Measurements from ENCODE around the gene ELMOD1.

Gene ELMOD1

GRCh38 chr11:107598225-107599139, 7.5 kb downstream of the ELMOD1 start:
- Mint-ChIP-seq H3K4me3 (no peak overlapping the region), H3K27me3 (peaks cover 62% of the 10 kb centered on the region), H3K36me3 (ENCODE audit: low read depth) (no peaks in the 10 kb centered on the region), H3K9me3 (no peaks in the 10 kb centered on the region), H3K27ac (no peak overlapping the region), H3K4me1 (no peaks in the 10 kb centered on the region)
- DNase-seq (peak; percentile 17), ATAC-seq (peak; percentile 59)

- Mint-ChIP-seq H3K36me3 (ENCODE audit: low read depth) (no peaks in the 10 kb centered on the region), H3K27me3 (peaks cover 62% of the 10 kb centered on the region), H3K4me1 (no peaks in the 10 kb centered on the region), H3K9me3 (no peaks in the 10 kb centered on the region), H3K4me3 (no peak overlapping the region), H3K27ac (no peak overlapping the region)
- ATAC-seq (no peak), DNase-seq (no peak)
Observed at GRCh38 chr11:107605061-107606006, 14.4 kb downstream of the ELMOD1 start.

GRCh38 chr11:107606141-107606540, 15.2 kb downstream of the ELMOD1 start:
- Mint-ChIP-seq H3K27ac (no peak overlapping the region), H3K27me3 (peaks cover 63% of the 10 kb centered on the region), H3K36me3 (ENCODE audit: low read depth) (no peaks in the 10 kb centered on the region), H3K4me1 (no peaks in the 10 kb centered on the region), H3K4me3 (no peak overlapping the region), H3K9me3 (no peaks in the 10 kb centered on the region)
- ATAC-seq (no peak), DNase-seq (no peak)

GRCh38 chr11:107608809-107609208, 17.9 kb downstream of the ELMOD1 start:
- ATAC-seq: no peak
- Mint-ChIP-seq H3K27ac (no peak overlapping the region), H3K4me1 (no peaks in the 10 kb centered on the region), H3K27me3 (peaks cover 51% of the 10 kb centered on the region), H3K9me3 (no peaks in the 10 kb centered on the region), H3K36me3 (ENCODE audit: low read depth) (no peaks in the 10 kb centered on the region), H3K4me3 (no peak overlapping the region)
- no peak for DNase-seq

GRCh38 chr11:107609400-107610218, 18.7 kb downstream of the ELMOD1 start:
- Mint-ChIP-seq H3K27me3 (peaks cover 46% of the 10 kb centered on the region), H3K9me3 (no peaks in the 10 kb centered on the region), H3K4me3 (no peak overlapping the region), H3K27ac (no peak overlapping the region), H3K36me3 (ENCODE audit: low read depth) (no peaks in the 10 kb centered on the region), H3K4me1 (no peaks in the 10 kb centered on the region)
- ATAC-seq: no peak
- no peak for DNase-seq

- no peaks in the 10 kb centered on the region for H3K9me3 Mint-ChIP-seq
- H3K4me1 Mint-ChIP-seq: no peaks in the 10 kb centered on the region
- no peak for ATAC-seq
- peaks cover 33% of the 10 kb centered on the region for H3K27me3 Mint-ChIP-seq
- no peak overlapping the region for H3K27ac Mint-ChIP-seq
- H3K4me3 Mint-ChIP-seq: no peak overlapping the region
- no peak for DNase-seq
- H3K36me3 Mint-ChIP-seq (ENCODE audit: low read depth): no peaks in the 10 kb centered on the region
Observed at GRCh38 chr11:107612445-107612844, 21.5 kb downstream of the ELMOD1 start.

GRCh38 chr11:107619926-107620325, 29.0 kb downstream of the ELMOD1 start:
- Mint-ChIP-seq H3K4me1 (peaks cover 2% of the 10 kb centered on the region), H3K27ac (no peak overlapping the region), H3K36me3 (ENCODE audit: low read depth) (no peaks in the 10 kb centered on the region), H3K9me3 (no peaks in the 10 kb centered on the region), H3K4me3 (no peak overlapping the region), H3K27me3 (peaks cover 23% of the 10 kb centered on the region)
- ATAC-seq: no peak
- no peak for DNase-seq

- DNase-seq (no peak), ATAC-seq (no peak)
- no peak overlapping the region for H3K27ac Mint-ChIP-seq
- no peaks in the 10 kb centered on the region for H3K36me3 Mint-ChIP-seq (ENCODE audit: low read depth)
- no peak overlapping the region for H3K4me3 Mint-ChIP-seq
- peaks cover 31% of the 10 kb centered on the region for H3K27me3 Mint-ChIP-seq
- no peaks in the 10 kb centered on the region for H3K9me3 Mint-ChIP-seq
- H3K4me1 Mint-ChIP-seq: peaks cover 2% of the 10 kb centered on the region
Observed at GRCh38 chr11:107621081-107621480, 30.1 kb downstream of the ELMOD1 start.

- ATAC-seq: no peak
- Mint-ChIP-seq H3K4me3 (no peak overlapping the region), H3K9me3 (no peaks in the 10 kb centered on the region), H3K27me3 (peaks cover 35% of the 10 kb centered on the region), H3K27ac (no peak overlapping the region), H3K36me3 (ENCODE audit: low read depth) (no peaks in the 10 kb centered on the region), H3K4me1 (peaks cover 2% of the 10 kb centered on the region)
- DNase-seq: no peak
Observed at GRCh38 chr11:107623183-107623582, 32.2 kb downstream of the ELMOD1 start.

- no peak for DNase-seq
- H3K4me3 Mint-ChIP-seq: no peak overlapping the region
- peaks cover 39% of the 10 kb centered on the region for H3K27me3 Mint-ChIP-seq
- no peaks in the 10 kb centered on the region for H3K36me3 Mint-ChIP-seq (ENCODE audit: low read depth)
- peaks cover 2% of the 10 kb centered on the region for H3K4me1 Mint-ChIP-seq
- H3K9me3 Mint-ChIP-seq: no peaks in the 10 kb centered on the region
- no peak for ATAC-seq
- no peak overlapping the region for H3K27ac Mint-ChIP-seq
Observed at GRCh38 chr11:107624983-107625684, 34.2 kb downstream of the ELMOD1 start.

GRCh38 chr11:107625685-107625989, 34.7 kb downstream of the ELMOD1 start:
- H3K27ac Mint-ChIP-seq: no peak overlapping the region
- no peak overlapping the region for H3K4me3 Mint-ChIP-seq
- peaks cover 35% of the 10 kb centered on the region for H3K27me3 Mint-ChIP-seq
- DNase-seq: no peak
- ATAC-seq: no peak
- H3K36me3 Mint-ChIP-seq (ENCODE audit: low read depth): no peaks in the 10 kb centered on the region
- H3K9me3 Mint-ChIP-seq: no peaks in the 10 kb centered on the region
- H3K4me1 Mint-ChIP-seq: peaks cover 2% of the 10 kb centered on the region

- H3K4me1 Mint-ChIP-seq: no peaks in the 10 kb centered on the region
- H3K4me3 Mint-ChIP-seq: no peak overlapping the region
- DNase-seq (no peak), ATAC-seq (no peak)
- no peak overlapping the region for H3K27ac Mint-ChIP-seq
- H3K36me3 Mint-ChIP-seq (ENCODE audit: low read depth): no peaks in the 10 kb centered on the region
- H3K9me3 Mint-ChIP-seq: no peaks in the 10 kb centered on the region
- H3K27me3 Mint-ChIP-seq: peaks cover 34% of the 10 kb centered on the region
Observed at GRCh38 chr11:107631043-107631442, 40.1 kb downstream of the ELMOD1 start.

- no peaks in the 10 kb centered on the region for H3K9me3 Mint-ChIP-seq
- H3K27ac Mint-ChIP-seq: no peak overlapping the region
- no peak for DNase-seq
- peaks cover 32% of the 10 kb centered on the region for H3K27me3 Mint-ChIP-seq
- no peaks in the 10 kb centered on the region for H3K36me3 Mint-ChIP-seq (ENCODE audit: low read depth)
- ATAC-seq: no peak
- H3K4me1 Mint-ChIP-seq: no peaks in the 10 kb centered on the region
- H3K4me3 Mint-ChIP-seq: no peak overlapping the region
Observed at GRCh38 chr11:107631931-107632330, 41.0 kb downstream of the ELMOD1 start.

- H3K27me3 Mint-ChIP-seq: peaks cover 18% of the 10 kb centered on the region
Observed at GRCh38 chr11:107646783-107647182, 55.8 kb downstream of the ELMOD1 start.

More at GRCh38 chr11:107646783-107647182, 55.8 kb downstream of the ELMOD1 start:
- ATAC-seq (no peak), DNase-seq (no peak)
- H3K4me3 Mint-ChIP-seq: no peak overlapping the region
- no peak overlapping the region for H3K27ac Mint-ChIP-seq
- H3K36me3 Mint-ChIP-seq (ENCODE audit: low read depth): no peaks in the 10 kb centered on the region
- no peaks in the 10 kb centered on the region for H3K4me1 Mint-ChIP-seq
- H3K9me3 Mint-ChIP-seq: no peaks in the 10 kb centered on the region

Measured in activated naive CD8-positive, alpha-beta T cell treated with anti-CD3 and anti-CD28 coated beads, Interleukin-2, amount 50 U/mL, for 24 hours (primary cell).